ENCODE results near the gene JOSD1.
A peak's percentile ranks its signal among the peaks of the same experiment; 100 is the strongest.
"Not testable (repeated sequence)": the region's sequence is repeated elsewhere in the genome, so short reads cannot be mapped to it uniquely, and the experiment has no call there.

JOSD1 gene

GRCh38 chr22:38675833-38676232, 24.9 kb downstream of the JOSD1 start:
- no peak for DNase-seq

GRCh38 chr22:38674888-38675287, 25.9 kb downstream of the JOSD1 start:
- DNase-seq, result no peak

GRCh38 chr22:38657045-38657909, 43.5 kb downstream of the JOSD1 start:
- no peak for DNase-seq

- peak; percentile 78 for DNase-seq
Observed at GRCh38 chr22:38656256-38657044, 44.3 kb downstream of the JOSD1 start, which contains the start of the genes CBY1 and FAM227A. CBY1 (plus strand) TSS chr22:38656638; CDS start chr22:38668055, 11,417 bp downstream. FAM227A (minus strand) TSS chr22:38656392; CDS start chr22:38650168, 6,224 bp downstream.

- DNase-seq, result no peak
Observed at GRCh38 chr22:38655519-38656255, 45.1 kb downstream of the JOSD1 start.

GRCh38 chr22:38653741-38654140, 47.0 kb downstream of the JOSD1 start:
- no peak for DNase-seq

- DNase-seq, result no peak
Observed at GRCh38 chr22:38652859-38653258, 47.9 kb downstream of the JOSD1 start.

- DNase-seq, result peak; percentile 2
Observed at GRCh38 chr22:38649841-38650522, 50.8 kb downstream of the JOSD1 start.

- no peak for DNase-seq
Observed at GRCh38 chr22:38645430-38645829, 55.3 kb downstream of the JOSD1 start.

GRCh38 chr22:38644245-38644644, 56.5 kb downstream of the JOSD1 start:
- DNase-seq, result not testable (repeated sequence)

- DNase-seq, result no peak
Observed at GRCh38 chr22:38641476-38642040, 59.2 kb downstream of the JOSD1 start.

- DNase-seq, result no peak
Observed at GRCh38 chr22:38638728-38639127, 62.0 kb downstream of the JOSD1 start.

GRCh38 chr22:38638216-38638615, 62.5 kb downstream of the JOSD1 start:
- DNase-seq, result no peak
